Measurements from ENCODE around the gene LSAMP.

GRCh38 chr3:116408473-116408872, 36.8 kb downstream of the LSAMP start:
- no peak for TF ChIP-seq POLR2A (IDR thresholded peaks at IDR 0.05)
- no peak for TF ChIP-seq CTCF (IDR thresholded peaks at IDR 0.05)
